Measurements from ENCODE around the gene TREH.

GRCh38 chr11:118629761-118630661 is 49.4 kb downstream of the TREH start:
- TF ChIP-seq, protein P1, sequence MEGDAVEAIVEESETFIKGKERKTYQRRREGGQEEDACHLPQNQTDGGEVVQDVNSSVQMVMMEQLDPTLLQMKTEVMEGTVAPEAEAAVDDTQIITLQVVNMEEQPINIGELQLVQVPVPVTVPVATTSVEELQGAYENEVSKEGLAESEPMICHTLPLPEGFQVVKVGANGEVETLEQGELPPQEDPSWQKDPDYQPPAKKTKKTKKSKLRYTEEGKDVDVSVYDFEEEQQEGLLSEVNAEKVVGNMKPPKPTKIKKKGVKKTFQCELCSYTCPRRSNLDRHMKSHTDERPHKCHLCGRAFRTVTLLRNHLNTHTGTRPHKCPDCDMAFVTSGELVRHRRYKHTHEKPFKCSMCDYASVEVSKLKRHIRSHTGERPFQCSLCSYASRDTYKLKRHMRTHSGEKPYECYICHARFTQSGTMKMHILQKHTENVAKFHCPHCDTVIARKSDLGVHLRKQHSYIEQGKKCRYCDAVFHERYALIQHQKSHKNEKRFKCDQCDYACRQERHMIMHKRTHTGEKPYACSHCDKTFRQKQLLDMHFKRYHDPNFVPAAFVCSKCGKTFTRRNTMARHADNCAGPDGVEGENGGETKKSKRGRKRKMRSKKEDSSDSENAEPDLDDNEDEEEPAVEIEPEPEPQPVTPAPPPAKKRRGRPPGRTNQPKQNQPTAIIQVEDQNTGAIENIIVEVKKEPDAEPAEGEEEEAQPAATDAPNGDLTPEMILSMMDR (IDR thresholded peaks at IDR 0.05; ENCODE audit: insufficient read depth, low read depth, low read length), result no peak
- TF ChIP-seq EZH2 (IDR thresholded peaks at IDR 0.05; ENCODE audit: insufficient read depth, low read length), result no peak
